SKM-1 treated with dmso at 0.1 percent for 144 hours (cell line): ENCODE data around the gene CHST14.
A peak's percentile ranks its signal among the peaks of the same experiment; 100 is the strongest.

ENCODE experiments used
- DNase-seq: peaks from one replicate; lab custom pipeline; 2025; ENCODE audit not compliant: unreplicated experiment; lab: John Stamatoyannopoulos, UW

Gene CHST14

GRCh38 chr15:40487816-40488682 lies 17.3 kb downstream of the CHST14 start:
- DNase-seq = no peak

GRCh38 chr15:40489274-40490175 lies 18.7 kb downstream of the CHST14 start:
- DNase-seq = no peak

- DNase-seq = peak; percentile 32
Measured at GRCh38 chr15:40493089-40493840, 22.5 kb downstream of the CHST14 start.

- no peak for DNase-seq
Measured at GRCh38 chr15:40495516-40495915, 24.7 kb downstream of the CHST14 start.

GRCh38 chr15:40498418-40498817 lies 27.6 kb downstream of the CHST14 start:
- DNase-seq = no peak

GRCh38 chr15:40498891-40499290 lies 28.1 kb downstream of the CHST14 start:
- no peak for DNase-seq

GRCh38 chr15:40499931-40500330 lies 29.1 kb downstream of the CHST14 start:
- no peak for DNase-seq

- no peak for DNase-seq
Measured at GRCh38 chr15:40500568-40501330, 30.0 kb downstream of the CHST14 start.

GRCh38 chr15:40501487-40501886 lies 30.7 kb downstream of the CHST14 start:
- no peak for DNase-seq

- DNase-seq = no peak
Measured at GRCh38 chr15:40506964-40507571, 36.3 kb downstream of the CHST14 start.

- DNase-seq = no peak
Measured at GRCh38 chr15:40508216-40508615, 37.4 kb downstream of the CHST14 start.

GRCh38 chr15:40510201-40510600 lies 39.4 kb downstream of the CHST14 start:
- DNase-seq = no peak

- no peak for DNase-seq
Measured at GRCh38 chr15:40511093-40511471, 40.3 kb downstream of the CHST14 start.

GRCh38 chr15:40511472-40512133 lies 40.8 kb downstream of the CHST14 start:
- DNase-seq = no peak

GRCh38 chr15:40512440-40512839 lies 41.7 kb downstream of the CHST14 start:
- no peak for DNase-seq

GRCh38 chr15:40513609-40514008 lies 42.8 kb downstream of the CHST14 start:
- DNase-seq = no peak

- no peak for DNase-seq
Measured at GRCh38 chr15:40516322-40516721, 45.5 kb downstream of the CHST14 start.
